B cell (primary cell): ENCODE data around the gene TRIM29. TPM values are rescaled to one million over a fixed set of nuclear protein-coding genes. Genes with fewer than 3 reads are reported as not detected.

Experiments
- ATAC-seq: fragments of 200-7000 bp; cut with Tn5 transposase; one replicate; pipeline ENCODE4 v1.10.0; 2021; ENCODE audit warnings: low read depth, mild to moderate bottlenecking, moderate number of reproducible peaks, moderate library complexity
- CTCF ChIA-PET: fragments of 350-600 bp; sonication (Branson Sonifier 250); formaldehyde crosslinking; loops from one replicate; lab custom pipeline; 2021; ENCODE audit warnings: antibody characterized with exemption, inconsistent platforms; lab: Charles Lee
- POLR2A ChIA-PET: fragments of 350-600 bp; sonication (Branson Sonifier 250); formaldehyde crosslinking; loops from one replicate; lab custom pipeline; 2021; ENCODE audit warnings: antibody characterized with exemption; lab: Charles Lee
- DNase-seq: peaks from one replicate; pipeline ENCODE4 v3.0.0; 2013
- H2AFZ ChIP-seq: 2 replicates; pipeline ENCODE4 v1.6.1; 2012; ENCODE audit warnings: mild to moderate bottlenecking, low read depth, low read length; ENCODE audit not compliant: insufficient read depth, poor library complexity, severe bottlenecking
- H3K27ac ChIP-seq, 2 donors: 1 replicate in 1 of 2; 2 replicates in 1 of 2; pipeline ENCODE4 v1.5.1; 2012 to 2013; ENCODE audit warnings: low read length in 2 of 2, mild to moderate bottlenecking in 2 of 2, moderate library complexity in 1 of 2
- H3K27me3 ChIP-seq, 4 experiments: fragments of 200-600 bp in 1 of 4; sonication (generic) in 1 of 4; replicated peaks in 1 of 4; 1 replicate in 2 of 4; 2 replicates in 2 of 4; pipeline versions ENCODE4 v1.6.1 to v1.7.0; 2013 to 2016; ENCODE audit warnings: low read length in 3 of 4, mild to moderate bottlenecking in 2 of 4, mixed read lengths in 1 of 4, moderate library complexity in 1 of 4; ENCODE audit not compliant: insufficient read depth in 4 of 4, control insufficient read depth in 3 of 4; ENCODE audit errors: control extremely low read depth in 1 of 4
- H3K36me3 ChIP-seq, 2 experiments: replicated peaks in 1 of 2; 1 replicate in 1 of 2; 2 replicates in 1 of 2; pipeline versions ENCODE4 v1.6.1 to v1.7.1; 2013; ENCODE audit warnings: low read length in 1 of 2; ENCODE audit not compliant: insufficient read depth in 2 of 2, control insufficient read depth in 1 of 2; ENCODE audit errors: control extremely low read depth in 1 of 2, extremely low read depth in 1 of 2
- H3K4me1 ChIP-seq, 2 donors: fragments of 200-600 bp in 1 of 2; sonication (generic) in 1 of 2; 1 replicate in 1 of 2; 2 replicates in 1 of 2; pipeline versions ENCODE4 v1.5.1 to v1.6.1; 2013 to 2017; ENCODE audit warnings: low read length in 2 of 2; ENCODE audit not compliant: control insufficient read depth in 2 of 2, insufficient read depth in 2 of 2
- H3K4me2 ChIP-seq: replicated peaks from 2 replicates; pipeline ENCODE3; 2012; ENCODE audit warnings: mild to moderate bottlenecking, low read depth, low read length; ENCODE audit not compliant: poor library complexity, severe bottlenecking
- H3K4me3 ChIP-seq, 5 experiments: fragments of 200-600 bp in 1 of 5; sonication (generic) in 1 of 5; 1 replicate in 3 of 5; 2 replicates in 2 of 5; pipeline versions ENCODE4 v1.5.1 to v1.7.0; 2011 to 2016; ENCODE audit warnings: low read length in 4 of 5, mild to moderate bottlenecking in 4 of 5, low read depth in 2 of 5, control low read depth in 1 of 5, moderate library complexity in 1 of 5; ENCODE audit not compliant: insufficient read depth in 1 of 5; ENCODE audit errors: control extremely low read depth in 1 of 5, extremely low read depth in 1 of 5
- H3K79me2 ChIP-seq: fragments of 200-600 bp; sonication (generic); one replicate; pipeline ENCODE4 v1.6.0; 2016; ENCODE audit warnings: low read length; ENCODE audit not compliant: control insufficient read depth, insufficient read depth
- H3K9ac ChIP-seq: fragments of 200-600 bp; sonication (generic); 2 replicates; pipeline ENCODE4 v1.6.1; 2017; ENCODE audit warnings: mild to moderate bottlenecking, low read length, moderate library complexity
- H3K9me3 ChIP-seq, 3 donors: one replicate each; pipeline versions ENCODE4 v1.6.1 to v1.7.1; 2013; ENCODE audit warnings: low read length in 2 of 3; ENCODE audit not compliant: control insufficient read depth in 2 of 3, insufficient read depth in 1 of 3; ENCODE audit errors: control extremely low read depth in 1 of 3
- H4K20me1 ChIP-seq: 2 replicates; pipeline ENCODE4 v1.6.0; 2012; ENCODE audit warnings: mild to moderate bottlenecking, low read length; ENCODE audit not compliant: insufficient read depth, control insufficient read depth, poor library complexity, severe bottlenecking
- H3K27ac Mint-ChIP-seq: one replicate; pipeline ENCODE4 v1.8.0; 2021; ENCODE audit warnings: mixed read lengths
- H3K27me3 Mint-ChIP-seq: one replicate; pipeline ENCODE4 v1.8.0; 2021; ENCODE audit warnings: mixed read lengths
- H3K4me1 Mint-ChIP-seq: one replicate; pipeline ENCODE4 v1.8.0; 2021; ENCODE audit warnings: mixed read lengths
- H3K4me3 Mint-ChIP-seq: one replicate; pipeline ENCODE4 v1.8.0; 2021; ENCODE audit warnings: mixed read lengths
- H3K9me3 Mint-ChIP-seq: one replicate; pipeline ENCODE4 v1.8.0; 2022; ENCODE audit warnings: mixed read lengths; ENCODE audit not compliant: insufficient read depth
- EZH2 ChIP-seq: IDR thresholded peaks from 2 replicates; pipeline ENCODE4 v1.6.1; 2012; ENCODE audit warnings: borderline replicate concordance, low read depth, mild to moderate bottlenecking, moderate library complexity, low read length; ENCODE audit not compliant: insufficient read depth, poor library complexity, severe bottlenecking
- WGBS: methylation state at CpG from one replicate; pipeline ENCODE4 v1.1.5; 2013; ENCODE audit warnings: missing lambda C conversion rate; ENCODE audit not compliant: insufficient coverage; 5-methylcytosine and 5-hydroxymethylcytosine counted together
- intact Hi-C: fragments of 100-400 bp; cut with micrococcal nuclease; formaldehyde crosslinking; loops from one replicate; pipeline ENCODE4 v1.10.0; 2022
- polyA plus RNA-seq: library from polyadenylated mRNA; depleted of rRNA; stranded (reverse); fragments of >200 nt; gene quantifications from 2 replicates; pipeline ENCODE4 v1.2.3, GENCODE V29; 2012
- total RNA-seq, 2 donors: library from RNA; stranded (reverse); fragments of 120-200 nt in 1 of 2; gene quantifications; 1 replicate in 1 of 2; 2 replicates in 1 of 2; pipeline versions ENCODE4 v1.2.3 to v1.2.4, GENCODE V29; 2013 to 2022
- TF ChIP-seq, protein P1 (sequence below): fragments of 200-600 bp; IDR thresholded peaks from one replicate; pipeline ENCODE4 v1.8.0; 2022; ENCODE audit warnings: antibody characterized with exemption, mild to moderate bottlenecking

The TRIM29 gene
- total and polyA plus RNA-seq, 2 donors (not counting 1 experiment from before 2014, with no cell fraction given), result not detected

DNA sequence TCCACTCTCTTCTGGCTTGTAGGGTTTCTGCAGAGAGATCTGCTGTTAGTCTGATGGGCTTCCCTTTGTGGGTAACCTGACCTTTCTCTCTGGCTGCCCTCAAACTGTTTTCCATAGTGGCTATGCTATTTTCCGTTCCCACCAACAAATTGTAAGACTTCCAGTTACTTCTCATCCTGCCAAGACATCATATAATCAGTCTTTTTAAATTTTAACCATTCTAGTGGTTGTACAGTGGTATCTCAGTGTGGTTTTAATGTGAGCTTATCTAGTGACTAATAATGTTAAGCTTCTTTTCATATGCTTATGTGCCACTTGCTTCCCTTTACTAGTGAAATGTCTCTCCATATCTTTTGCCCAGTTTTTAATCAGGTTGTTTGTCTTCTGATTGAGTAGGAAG is 13.6 kb upstream of the TRIM29 start:
- Histone ChIP-seq H3K27ac (no peak overlapping the region), H3K27me3 (no peaks in the 10 kb centered on the region), H3K4me3 (no peak overlapping the region), H4K20me1 (no peaks in the 10 kb centered on the region), H3K4me1 (no peaks in the 10 kb centered on the region), H3K79me2 (no peaks in the 10 kb centered on the region), H2AFZ (no peak overlapping the region), H3K36me3 (no peaks in the 10 kb centered on the region), H3K4me2 (no peak overlapping the region), H3K9ac (no peak overlapping the region), H3K9me3 (peaks cover 0 to under 1% (median 0%) of the 10 kb centered on the region in 3 donors)
- ATAC-seq, result no peak
- intact Hi-C loops, result no loop called here
- peaks cover 48% of the 10 kb centered on the region for H3K27me3 Mint-ChIP-seq
- DNase-seq, result no peak
- H3K4me3 Mint-ChIP-seq, result no peak overlapping the region
- TF ChIP-seq, protein P1, sequence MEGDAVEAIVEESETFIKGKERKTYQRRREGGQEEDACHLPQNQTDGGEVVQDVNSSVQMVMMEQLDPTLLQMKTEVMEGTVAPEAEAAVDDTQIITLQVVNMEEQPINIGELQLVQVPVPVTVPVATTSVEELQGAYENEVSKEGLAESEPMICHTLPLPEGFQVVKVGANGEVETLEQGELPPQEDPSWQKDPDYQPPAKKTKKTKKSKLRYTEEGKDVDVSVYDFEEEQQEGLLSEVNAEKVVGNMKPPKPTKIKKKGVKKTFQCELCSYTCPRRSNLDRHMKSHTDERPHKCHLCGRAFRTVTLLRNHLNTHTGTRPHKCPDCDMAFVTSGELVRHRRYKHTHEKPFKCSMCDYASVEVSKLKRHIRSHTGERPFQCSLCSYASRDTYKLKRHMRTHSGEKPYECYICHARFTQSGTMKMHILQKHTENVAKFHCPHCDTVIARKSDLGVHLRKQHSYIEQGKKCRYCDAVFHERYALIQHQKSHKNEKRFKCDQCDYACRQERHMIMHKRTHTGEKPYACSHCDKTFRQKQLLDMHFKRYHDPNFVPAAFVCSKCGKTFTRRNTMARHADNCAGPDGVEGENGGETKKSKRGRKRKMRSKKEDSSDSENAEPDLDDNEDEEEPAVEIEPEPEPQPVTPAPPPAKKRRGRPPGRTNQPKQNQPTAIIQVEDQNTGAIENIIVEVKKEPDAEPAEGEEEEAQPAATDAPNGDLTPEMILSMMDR, result no peak
- no peak for TF ChIP-seq EZH2
- ChIA-PET POLR2A (no interaction called here), CTCF (no interaction called here)
- H3K4me1 Mint-ChIP-seq, result no peaks in the 10 kb centered on the region
- H3K9me3 Mint-ChIP-seq, result no peaks in the 10 kb centered on the region
- WGBS, result no CpG with 5 or more reads among the region's 1 CpG
- H3K27ac Mint-ChIP-seq, result no peak overlapping the region

DNA sequence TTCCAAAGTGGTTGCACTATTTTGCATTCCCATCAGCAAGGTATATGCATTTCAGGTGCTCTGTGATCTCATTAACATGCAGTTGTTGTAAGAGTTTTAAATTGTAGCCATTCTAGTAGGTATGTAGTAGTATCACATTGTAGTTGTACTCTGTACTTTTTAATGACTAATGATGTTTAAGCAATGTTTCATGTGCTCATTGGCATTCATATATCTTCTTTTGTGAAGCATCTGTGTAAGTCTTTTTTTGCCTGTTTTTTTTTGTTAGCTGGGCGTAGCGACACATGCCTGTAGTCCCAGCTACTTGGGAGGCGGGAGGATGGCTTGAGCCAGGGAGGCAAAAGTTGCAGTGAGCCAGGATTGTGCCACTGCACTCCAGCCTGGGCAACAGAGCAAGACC is 11.3 kb upstream of the TRIM29 start:
- Histone ChIP-seq H2AFZ (no peak overlapping the region), H3K79me2 (no peaks in the 10 kb centered on the region), H4K20me1 (no peaks in the 10 kb centered on the region), H3K9ac (no peak overlapping the region), H3K36me3 (no peaks in the 10 kb centered on the region), H3K4me2 (no peak overlapping the region), H3K27ac (no peak overlapping the region), H3K27me3 (peaks cover 0 to 8% (median 0%) of the 10 kb centered on the region in 4 experiments), H3K4me1 (no peaks in the 10 kb centered on the region), H3K9me3 (no peaks in the 10 kb centered on the region), H3K4me3 (no peak overlapping the region)
- no peak for DNase-seq
- no peaks in the 10 kb centered on the region for H3K9me3 Mint-ChIP-seq
- POLR2A ChIA-PET, result no interaction called here
- no peak overlapping the region for H3K27ac Mint-ChIP-seq
- H3K4me3 Mint-ChIP-seq, result no peak overlapping the region
- ATAC-seq, result no peak
- CTCF ChIA-PET, result no interaction called here
- peaks cover 42% of the 10 kb centered on the region for H3K27me3 Mint-ChIP-seq
- H3K4me1 Mint-ChIP-seq, result no peaks in the 10 kb centered on the region
- TF ChIP-seq, protein P1, result no peak
- TF ChIP-seq EZH2, result no peak
- intact Hi-C loops, result no loop called here
- WGBS, result 100% methylated on average over 3 of the region's 3 CpGs
